NCI-H187 treated with DMSO at 0.1 percent for 48 hours (cell line): Measurements from ENCODE around the gene SRGAP3.

ENCODE experiments used
- DNase-seq: peaks from one replicate; lab custom pipeline; 2025; lab: John Stamatoyannopoulos, UW

The SRGAP3 gene

GRCh38 chr3:8964436-8965370, 284.7 kb downstream of the SRGAP3 start:
- DNase-seq = no peak

GRCh38 chr3:8963137-8963853, 286.2 kb downstream of the SRGAP3 start, which contains the start of gene RAD18:
TSS of gene RAD18 (minus strand) at chr3:8963472. CDS start at chr3:8963385, 87 bp downstream.
- peak; percentile 38 for DNase-seq

GRCh38 chr3:8962226-8962861, 287.1 kb downstream of the SRGAP3 start:
- no peak for DNase-seq

GRCh38 chr3:8959668-8960067, 289.8 kb downstream of the SRGAP3 start:
- DNase-seq = no peak

GRCh38 chr3:8954938-8955763, 294.3 kb downstream of the SRGAP3 start:
- DNase-seq = no peak

- no peak for DNase-seq
Observed at GRCh38 chr3:8953313-8953712, 296.1 kb downstream of the SRGAP3 start.

- DNase-seq = no peak
Observed at GRCh38 chr3:8952130-8952529, 297.3 kb downstream of the SRGAP3 start.

- DNase-seq = no peak
Observed at GRCh38 chr3:8945890-8946600, 303.4 kb downstream of the SRGAP3 start.

GRCh38 chr3:8942746-8943488, 306.5 kb downstream of the SRGAP3 start:
- no peak for DNase-seq

GRCh38 chr3:8942115-8942514, 307.3 kb downstream of the SRGAP3 start:
- DNase-seq = no peak

GRCh38 chr3:8938021-8938420, 311.4 kb downstream of the SRGAP3 start:
- DNase-seq = no peak

GRCh38 chr3:8937064-8938020, 312.1 kb downstream of the SRGAP3 start:
- DNase-seq = no peak

GRCh38 chr3:8932507-8932906, 316.9 kb downstream of the SRGAP3 start:
- no peak for DNase-seq

- DNase-seq = no peak
Observed at GRCh38 chr3:8931342-8931741, 318.1 kb downstream of the SRGAP3 start.
